GM21381 (cell line): Measurements from ENCODE around the gene KCNIP2.
A peak's percentile ranks its signal among the peaks of the same experiment; 100 is the strongest.

ENCODE experiments used
- ATAC-seq: cut with Tn5 transposase; IDR thresholded peaks from one replicate; pipeline ENCODE4 v1.9.1; 2021; ENCODE audit warnings: mild to moderate bottlenecking, moderate library complexity; ENCODE audit not compliant: unreplicated experiment

The KCNIP2 gene

DNA sequence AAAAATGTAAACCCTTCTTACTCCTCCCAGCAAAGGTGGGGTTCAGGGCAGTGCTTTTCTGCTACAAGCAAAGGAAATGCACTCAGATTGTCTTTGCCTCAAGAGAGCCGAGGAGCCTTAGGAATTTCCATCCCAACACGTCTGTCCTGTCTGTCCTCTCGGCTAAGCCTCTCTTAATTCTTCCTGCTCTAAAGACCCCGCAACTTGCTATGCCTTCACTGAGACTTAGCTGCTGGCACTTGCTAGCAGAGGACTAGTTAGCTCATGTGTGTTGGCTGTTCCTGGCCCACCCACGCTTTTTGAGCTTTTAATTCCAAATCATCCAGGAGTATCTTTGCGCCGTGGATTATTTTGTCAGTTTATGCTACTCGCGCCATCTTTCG, 59.9 kb downstream of the KCNIP2 start:
- ATAC-seq: no peak

DNA sequence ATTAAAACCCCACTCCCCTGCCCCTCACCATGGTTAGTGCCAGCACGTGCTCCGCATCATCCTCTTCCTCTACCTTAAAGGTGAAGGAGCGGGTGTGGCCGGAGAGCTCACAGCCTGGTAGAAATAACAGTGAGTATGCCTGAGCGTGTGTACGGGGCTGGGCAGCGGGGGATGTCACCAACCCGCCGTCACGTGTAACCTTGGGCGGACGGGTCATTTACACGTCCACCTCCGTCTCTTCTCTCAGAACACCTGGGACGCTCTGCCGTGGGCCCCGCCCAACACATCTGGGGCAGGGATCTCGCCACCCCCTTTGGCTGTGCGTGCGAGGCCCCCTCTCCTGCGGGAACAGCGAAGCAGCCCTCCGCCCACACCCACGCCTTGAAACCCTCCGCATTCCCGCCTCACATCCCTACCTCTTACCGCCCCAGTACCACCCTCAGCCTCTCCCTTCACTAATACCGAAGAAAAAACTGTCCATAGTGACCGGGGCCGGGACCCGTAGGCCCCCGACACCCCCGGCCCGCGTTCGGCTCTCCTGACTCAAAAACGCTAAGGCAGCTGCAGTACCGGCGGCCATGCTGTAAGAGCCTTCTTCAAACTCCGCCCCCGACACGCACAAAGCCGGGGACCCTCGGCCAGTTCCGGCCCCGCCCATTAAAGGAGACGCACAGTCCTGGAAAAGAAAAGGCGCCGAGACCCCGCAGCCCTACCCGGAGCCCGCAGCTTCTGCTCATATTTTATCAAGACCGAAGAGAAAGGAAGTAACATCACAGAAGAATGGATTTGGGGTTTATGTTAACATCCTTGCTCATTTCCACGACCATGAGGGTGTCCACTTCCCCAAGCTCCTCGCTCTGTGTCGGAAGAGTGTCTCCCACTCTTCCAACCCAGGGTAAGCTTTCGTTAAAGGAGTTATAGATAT, 60.5 kb downstream of the KCNIP2 start, which contains the start of gene NPM3:
NPM3 (minus strand) TSS at position 636 of the 925 bp plus-strand sequence; CDS start at position 580, 56 bp downstream.
- ATAC-seq: peak; percentile 57

DNA sequence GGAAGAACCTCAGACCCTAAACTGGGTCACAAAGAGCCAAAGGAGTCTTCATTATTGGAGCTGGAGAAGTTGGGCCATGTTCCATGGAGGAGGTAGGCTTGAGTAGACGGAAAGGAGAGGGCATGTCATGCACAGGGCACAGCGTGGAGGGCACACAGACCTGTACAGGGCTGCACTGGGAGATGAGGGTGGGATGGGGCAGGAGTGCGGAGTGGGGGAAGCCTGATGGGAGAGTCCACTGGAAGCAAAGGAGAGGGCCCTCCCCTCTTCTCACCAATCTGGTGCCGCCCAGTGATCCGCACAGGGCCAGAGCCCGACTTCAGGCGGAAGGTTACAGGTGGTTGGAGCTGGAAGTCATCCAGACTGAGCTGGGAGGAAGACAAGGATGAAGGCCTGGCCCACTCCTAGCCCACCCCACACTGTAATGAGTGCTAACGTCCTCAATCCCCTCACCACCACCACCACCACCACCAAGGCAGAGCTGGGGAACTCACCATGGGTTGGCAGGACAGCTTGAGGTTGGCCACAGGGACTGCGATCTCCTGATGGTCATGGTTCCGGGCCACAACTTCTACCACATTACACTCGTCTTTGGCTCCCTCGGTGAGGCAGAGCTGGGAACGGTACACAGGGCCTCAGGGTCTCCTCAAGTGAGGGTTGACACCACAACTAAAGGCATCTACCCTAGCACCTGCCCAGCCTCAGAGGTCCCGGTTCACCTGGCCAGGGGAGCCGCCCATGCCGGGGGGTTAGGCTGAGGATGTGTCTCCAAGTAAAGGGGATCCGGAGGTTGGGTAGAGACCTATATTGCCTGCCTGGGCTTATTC, 61.4 kb downstream of the KCNIP2 start:
- ATAC-seq: no peak

DNA sequence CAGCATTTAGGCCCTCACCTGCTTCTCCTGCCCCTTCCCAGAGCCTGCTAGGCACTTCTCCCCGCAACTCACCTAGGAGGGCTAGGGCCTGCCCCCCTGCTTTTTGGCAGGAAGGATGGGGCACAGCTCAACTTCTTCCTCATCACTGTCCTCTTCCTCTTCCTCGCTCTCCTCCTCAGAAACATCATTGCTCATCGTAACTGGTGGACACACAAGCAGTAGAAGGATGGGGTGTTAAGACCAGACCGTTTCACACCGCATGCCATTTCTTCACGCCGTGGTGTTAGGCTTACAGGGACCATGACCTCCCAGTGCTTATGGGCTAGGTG, 62.0 kb downstream of the KCNIP2 start:
- no peak for ATAC-seq

DNA sequence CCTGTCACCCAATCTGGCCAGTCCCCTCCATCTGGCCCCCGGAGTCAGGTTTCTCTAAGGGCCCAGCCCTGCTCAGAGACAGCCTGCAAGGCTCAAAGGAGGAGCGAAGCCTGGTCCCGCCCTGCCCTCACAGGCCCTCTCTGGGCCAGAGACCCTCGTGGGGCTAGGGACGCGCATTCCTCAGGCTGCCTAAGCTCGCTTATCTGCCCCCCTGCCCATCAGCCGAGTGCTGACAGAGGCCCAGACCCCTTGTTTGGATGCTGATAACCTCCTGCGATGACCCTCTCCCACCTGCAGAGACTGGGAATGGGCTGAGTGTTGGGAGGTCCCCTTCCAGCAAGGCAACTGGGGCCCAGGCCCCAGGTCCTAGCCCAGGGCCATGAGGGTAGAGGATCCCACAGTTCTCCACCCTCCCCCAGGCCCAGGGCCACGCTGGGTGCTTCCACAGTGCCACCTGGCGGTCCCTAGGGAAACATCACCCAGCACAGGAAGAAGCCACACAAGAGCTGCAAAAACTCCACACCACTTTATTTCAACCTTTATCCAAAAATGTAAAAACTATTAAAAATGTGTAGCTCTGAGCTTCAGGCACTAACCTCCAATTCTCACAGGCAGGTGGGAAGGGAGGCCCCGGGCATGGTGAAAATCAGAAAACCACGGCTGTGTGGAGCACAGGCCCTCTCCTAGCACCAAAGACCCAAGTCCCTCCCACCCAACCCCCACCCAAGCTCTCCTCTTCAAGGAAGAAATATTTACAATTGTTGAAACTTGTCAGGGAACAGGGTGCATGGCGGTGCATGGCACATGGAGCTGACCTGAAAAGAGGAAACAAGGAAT, 62.6 kb downstream of the KCNIP2 start:
- ATAC-seq: no peak

DNA sequence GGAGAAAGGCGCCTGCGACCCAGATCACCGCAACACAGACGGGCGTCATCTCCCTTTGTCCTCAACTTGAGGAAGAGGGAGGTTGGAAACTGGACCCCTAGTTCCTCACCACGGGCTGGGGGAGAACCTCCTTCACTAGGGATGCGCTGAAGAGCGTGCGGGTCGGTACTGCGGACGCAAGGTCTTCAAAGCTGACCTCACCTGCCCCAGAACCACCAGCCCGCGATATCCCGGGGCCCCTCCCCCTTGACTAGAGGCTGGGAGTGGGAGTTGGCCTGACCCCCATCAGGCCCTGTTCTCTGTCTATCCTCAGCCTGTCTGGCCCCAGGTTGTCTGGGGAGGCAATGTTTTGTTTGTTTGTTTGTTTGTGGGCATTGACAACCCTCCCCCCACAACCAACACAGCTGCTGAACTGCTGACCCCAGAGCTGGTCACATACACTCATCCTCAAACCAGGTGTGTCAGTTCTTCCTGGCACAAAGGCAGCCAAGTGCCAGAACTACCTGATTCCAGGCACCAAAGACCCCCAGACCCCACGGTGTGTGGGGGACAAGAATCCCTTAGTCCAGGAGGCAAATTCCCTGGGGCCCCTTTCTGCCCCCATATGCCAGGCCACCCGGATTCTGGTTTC, 63.3 kb downstream of the KCNIP2 start:
- no peak for ATAC-seq

DNA sequence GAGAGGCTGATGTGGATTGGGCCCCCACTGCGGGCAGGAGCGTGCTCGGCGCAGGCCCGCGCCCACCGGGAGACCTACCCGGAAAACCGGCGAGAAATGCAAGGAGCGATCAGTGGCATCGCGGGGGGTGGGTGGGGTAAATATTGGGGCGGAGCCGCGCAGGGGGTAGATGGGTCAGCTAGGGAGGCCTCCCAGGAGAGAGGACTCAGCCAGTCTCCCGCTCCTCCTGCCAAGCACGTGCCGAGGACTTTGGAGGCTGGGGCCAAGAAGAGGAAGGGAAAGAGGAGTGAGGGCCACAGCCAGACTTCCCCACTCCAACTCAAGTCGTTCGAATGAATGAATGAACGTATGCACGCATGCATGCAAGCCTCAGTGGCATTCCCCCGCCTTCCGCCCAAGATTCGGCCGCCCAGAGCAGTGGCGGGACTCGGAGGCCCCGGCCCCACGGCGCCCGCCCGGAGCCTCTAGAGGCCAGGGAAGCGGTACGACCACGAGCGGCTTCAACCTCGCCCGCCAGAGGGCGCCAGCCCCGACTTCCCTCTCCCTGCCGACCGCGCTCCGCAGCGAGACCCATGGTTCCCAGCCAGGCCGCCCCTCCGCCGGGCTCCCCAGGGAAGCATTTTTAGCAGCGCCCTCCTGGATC, 63.9 kb downstream of the KCNIP2 start:
- peak; percentile 47 for ATAC-seq

DNA sequence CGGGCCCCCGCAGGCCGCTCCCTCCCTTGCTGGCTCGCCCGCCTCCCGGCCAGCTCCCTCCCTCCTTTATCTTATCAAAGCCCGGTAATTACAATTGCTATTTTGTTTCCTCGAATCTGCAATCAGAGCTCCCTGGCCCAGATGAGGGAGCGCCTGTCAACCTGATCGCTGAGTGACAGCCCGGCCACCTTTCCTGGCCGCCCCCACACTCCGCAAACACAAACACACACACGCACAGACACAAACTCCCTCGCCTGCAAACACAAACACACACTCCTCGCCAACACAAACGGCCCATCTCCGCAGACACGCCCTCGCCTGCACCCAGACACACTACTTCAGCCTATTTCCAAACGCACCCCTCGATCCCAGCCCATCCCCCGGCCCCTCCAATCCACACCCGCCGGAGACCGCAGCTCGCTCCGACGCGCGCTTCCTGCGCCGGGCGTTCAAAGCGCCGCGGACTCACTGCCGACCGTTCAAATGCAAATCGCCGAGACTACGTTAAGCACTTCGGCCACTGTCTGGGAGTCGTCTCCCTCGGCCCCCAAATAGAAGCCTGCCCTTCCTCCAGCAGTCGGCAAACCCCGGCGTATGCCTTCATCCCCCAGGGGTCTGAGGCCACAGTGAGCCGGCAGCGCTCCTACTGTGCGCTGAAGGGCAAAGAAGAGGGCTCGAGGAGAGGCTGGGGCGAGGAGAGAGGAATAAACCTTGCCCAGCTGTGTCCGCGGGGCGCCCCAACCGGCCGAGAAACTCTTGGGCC, 64.6 kb downstream of the KCNIP2 start:
- no peak for ATAC-seq

DNA sequence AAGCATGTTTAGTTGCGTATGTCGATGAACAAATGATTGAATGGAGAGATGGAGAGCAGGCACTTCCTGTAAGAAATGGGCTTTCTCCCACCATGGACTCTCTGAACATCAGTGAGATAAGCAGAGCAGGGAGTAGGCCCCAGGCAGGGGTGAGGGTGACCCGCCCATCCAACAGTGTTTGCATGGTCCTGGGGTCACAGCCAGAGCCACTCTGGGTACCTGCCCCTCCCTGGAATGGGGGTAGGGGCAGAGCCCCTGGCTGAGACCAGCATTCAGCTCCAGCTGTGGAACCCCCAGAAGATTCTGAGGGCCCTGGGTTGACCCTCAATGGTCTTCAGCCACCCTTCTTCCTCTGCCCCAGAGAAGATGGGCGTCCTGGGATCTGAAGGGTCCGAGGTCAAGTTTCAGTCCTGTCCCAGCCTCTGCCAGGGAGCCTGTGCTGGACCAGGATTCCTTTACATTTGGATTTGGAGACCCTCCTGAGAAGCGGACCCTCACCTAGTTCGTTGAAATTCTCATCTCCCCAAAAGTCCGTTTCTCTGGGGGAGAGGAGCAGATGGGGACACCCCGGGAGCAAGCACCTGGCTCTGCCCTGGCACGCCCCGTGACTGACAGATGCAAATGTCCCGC, 65.3 kb downstream of the KCNIP2 start:
- no peak for ATAC-seq

DNA sequence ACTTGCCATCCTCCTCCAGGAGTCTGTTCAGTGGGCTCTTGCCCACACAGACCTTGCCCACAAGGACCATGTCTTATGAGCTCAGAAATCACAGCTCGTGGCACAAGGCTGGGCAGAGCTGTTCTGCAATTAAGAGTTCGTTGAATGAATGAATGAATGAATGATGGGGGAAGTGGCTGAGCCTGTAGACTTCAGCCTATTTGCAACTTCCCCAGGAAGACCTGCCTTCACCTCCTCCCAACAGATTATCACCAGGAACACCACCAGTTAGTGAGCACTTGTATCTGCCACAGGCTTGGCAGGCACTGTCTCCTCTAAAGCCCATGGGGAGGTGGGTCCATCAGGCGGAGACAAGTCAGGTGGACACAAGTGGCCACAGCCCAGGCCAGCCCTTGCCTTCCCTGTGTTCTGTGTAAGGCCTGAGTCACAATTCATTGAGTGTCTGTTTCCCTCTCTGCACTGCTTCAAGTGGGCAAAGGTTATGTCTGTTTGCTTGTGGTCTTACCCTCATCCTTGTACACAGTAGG, 65.9 kb downstream of the KCNIP2 start:
- ATAC-seq: no peak

DNA sequence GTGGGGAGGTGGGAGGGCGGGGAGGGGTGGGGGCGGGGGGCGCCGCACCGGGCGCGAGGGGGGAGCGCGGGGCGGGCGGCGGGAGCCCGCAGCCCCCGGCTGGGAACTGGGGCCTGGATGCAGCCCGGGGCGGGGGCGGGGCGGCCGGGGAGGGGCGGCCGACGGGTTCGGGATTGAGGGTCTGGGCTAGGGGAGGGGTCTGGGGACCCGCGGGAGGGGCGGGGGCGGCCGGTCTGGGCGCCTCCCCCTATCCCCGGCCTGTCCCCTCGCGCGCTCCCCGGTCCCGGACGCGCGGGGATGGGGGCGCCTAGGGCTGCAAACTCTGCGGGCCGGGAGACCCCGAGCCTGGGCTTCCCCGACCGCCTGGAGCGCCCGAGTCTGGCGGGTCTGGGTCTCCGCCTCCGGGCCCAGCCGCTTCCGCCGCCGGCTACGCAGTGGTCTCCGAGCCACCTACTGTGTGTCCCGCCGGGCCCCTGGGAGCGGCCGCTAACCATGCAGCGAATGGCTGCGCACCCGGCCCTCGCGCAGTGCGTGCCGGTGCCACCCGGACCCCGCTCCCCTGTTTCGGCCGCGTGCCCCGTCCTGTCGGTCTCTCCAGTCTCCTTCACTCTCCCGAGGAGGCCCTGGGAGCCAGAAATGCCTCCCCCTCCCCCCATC, 67.3 kb downstream of the KCNIP2 start:
- ATAC-seq: no peak
